Measurements from ENCODE around the gene PLPPR3.

- TF ChIP-seq CTCF (IDR thresholded peaks at IDR 0.05) (no peak), POLR2A (IDR thresholded peaks at IDR 0.05) (no peak), POLR2AphosphoS5 (IDR thresholded peaks at IDR 0.05; ENCODE audit: insufficient read depth in 1 of 2, low read depth in 1 of 2) (no peak)
Measured at GRCh38 chr19:801030-801860, 20.5 kb downstream of the PLPPR3 start.

Measured in vagina (tissue), 2 donors.